Measurements from ENCODE around the gene ELK1. TPM values are rescaled to one million over a fixed set of nuclear protein-coding genes. Genes with fewer than 3 reads are reported as not detected.
A peak's percentile ranks its signal among the peaks of the same experiment; 100 is the strongest.

Gene ELK1
- total RNA-seq, 4 donors from 2014 or later: 35.0 to 65.6 (median 58.8) TPM

GRCh38 chrX:47629419-47630200 is 20.8 kb downstream of the ELK1 start, which contains the start of gene CFP:
CFP (minus strand) TSS chrX:47629930; CDS start chrX:47629844, 86 bp downstream.
- no peak for TF ChIP-seq POLR2A (IDR thresholded peaks at IDR 0.05)
- no peak for TF ChIP-seq CTCF (IDR thresholded peaks at IDR 0.05 in 4 of 5, conservative IDR thresholded peaks at IDR 0.05 in 1 of 5)
- H3K27ac ChIP-seq: no peak within 1 kb of the TSS
- H3K27me3 ChIP-seq: no peaks in the 10 kb centered on the region
- DNase-seq (no peak), ATAC-seq (no peak)
- intact Hi-C loops (cut with DNase I; ENCODE audit: low total_unique reads): no loop called here
- no peaks in the 10 kb centered on the region for H3K9me3 ChIP-seq
- no peak within 1 kb of the TSS for H3K4me3 ChIP-seq
- in situ Hi-C loops (cut with MboI; ENCODE audit: low sequenced_read_pairs in 4 of 4): loop anchor here in 1 of 4 donors (25.0 kb wide), 1 partner anchor 92 kb away; no protein-coding TSS in a partner anchor
- H3K36me3 ChIP-seq: no peaks in the 10 kb centered on the region
- H3K4me1 ChIP-seq: no peaks in the 10 kb centered on the region

GRCh38 chrX:47628982-47629381 is 21.4 kb downstream of the ELK1 start:
- Histone ChIP-seq H3K27me3 (peaks cover 0 to 3% (median under 1%) of the 10 kb centered on the region in 3 donors), H3K27ac (no peak overlapping the region), H3K9me3 (no peaks in the 10 kb centered on the region), H3K4me3 (no peak overlapping the region), H3K4me1 (no peaks in the 10 kb centered on the region), H3K36me3 (no peaks in the 10 kb centered on the region)
- no peak for TF ChIP-seq CTCF (IDR thresholded peaks at IDR 0.05 in 4 of 5, conservative IDR thresholded peaks at IDR 0.05 in 1 of 5)
- in situ Hi-C loops (cut with MboI; ENCODE audit: low sequenced_read_pairs in 4 of 4) (loop anchor here in 1 of 4 donors (25.0 kb wide), 1 partner anchor 92 kb away; no protein-coding TSS in a partner anchor), intact Hi-C loops (cut with DNase I; ENCODE audit: low total_unique reads) (no loop called here)
- ATAC-seq (no peak), DNase-seq (no peak)

- no peaks in the 10 kb centered on the region for H3K36me3 ChIP-seq
- H3K4me3 ChIP-seq: no peak overlapping the region
- no peak for ATAC-seq
- no peaks in the 10 kb centered on the region for H3K4me1 ChIP-seq
- TF ChIP-seq CTCF (IDR thresholded peaks at IDR 0.05 in 4 of 5, conservative IDR thresholded peaks at IDR 0.05 in 1 of 5) (no peak), POLR2A (IDR thresholded peaks at IDR 0.05) (no peak)
- no peaks in the 10 kb centered on the region for H3K9me3 ChIP-seq
- no peak for DNase-seq
- H3K27ac ChIP-seq: no peak overlapping the region
- H3K27me3 ChIP-seq: peaks cover 0 to 11% (median 10%) of the 10 kb centered on the region in 3 donors
- intact Hi-C loops (cut with DNase I; ENCODE audit: low total_unique reads) (no loop called here), in situ Hi-C loops (cut with MboI; ENCODE audit: low sequenced_read_pairs in 4 of 4) (loop anchor here in 1 of 4 donors (25.0 kb wide), 1 partner anchor 88 kb away; no protein-coding TSS in a partner anchor)
Measured at GRCh38 chrX:47625365-47625764, 25.0 kb downstream of the ELK1 start.

- no peak for TF ChIP-seq POLR2A (IDR thresholded peaks at IDR 0.05)
- TF ChIP-seq CTCF (IDR thresholded peaks at IDR 0.05 in 4 of 5, conservative IDR thresholded peaks at IDR 0.05 in 1 of 5): no peak
- Histone ChIP-seq H3K4me1 (no peaks in the 10 kb centered on the region), H3K36me3 (no peaks in the 10 kb centered on the region), H3K27me3 (peaks cover 0 to 11% (median 10%) of the 10 kb centered on the region in 3 donors), H3K27ac (no peak overlapping the region), H3K9me3 (no peaks in the 10 kb centered on the region), H3K4me3 (peak overlapping the region in 1 of 4 donors; percentile 17)
- in situ Hi-C loops (cut with MboI; ENCODE audit: low sequenced_read_pairs in 4 of 4): no loop called here
- no peak for ATAC-seq
- intact Hi-C loops (cut with DNase I; ENCODE audit: low total_unique reads): no loop called here
- no peak for DNase-seq
Measured at GRCh38 chrX:47623540-47624027, 26.8 kb downstream of the ELK1 start.

Measured in gastrocnemius medialis (tissue), 4 donors.